GM12878 (cell line): ENCODE measurements around the gene ARHGEF17. TPM values are rescaled to one million over a fixed set of nuclear protein-coding genes. Genes with fewer than 3 reads are reported as not detected.

Source experiments
- FOXM1 ChIP-seq: IDR thresholded peaks from 2 replicates; pipeline ENCODE4 v1.6.1; 2012; ENCODE audit warnings: low read depth, mild to moderate bottlenecking, inconsistent platforms, low read length, moderate library complexity
- ZBTB40 ChIP-seq: fragments of 450-650 bp; IDR thresholded peaks from 2 replicates; pipeline ENCODE4 v1.6.1; 2016; ENCODE audit warnings: mild to moderate bottlenecking, moderate library complexity, borderline replicate concordance
- polyA plus RNA-seq, 11 experiments: library from polyadenylated mRNA; depleted of rRNA in 4 of 11; unstranded in 6 of 11; stranded (reverse) in 5 of 11; fragments of >200 nt; fragmentation: Nextera tagmentation in 4 of 11; fragmentation: Illumina TruSeq in 1 of 11; extraction: Ambion mirVana in 4 of 11; extraction: Trizol in 1 of 11; gene quantifications; 1 replicate in 1 of 11; 2 replicates in 10 of 11; pipeline versions ENCODE4 v1.2.1 to v1.2.3, GENCODE V29; 2011 to 2016; ENCODE audit warnings: inconsistent platforms in 2 of 11, missing spikeins in 2 of 11, low read depth in 1 of 11
- total RNA-seq, 4 experiments: library from RNA; depleted of rRNA in 3 of 4; stranded (reverse); fragments of >200 nt in 3 of 4; fragmentation: Illumina TruSeq in 1 of 4; extraction: Trizol in 1 of 4; gene quantifications; 2 replicates each; pipeline versions ENCODE4 v1.2.1 to v1.2.3, GENCODE V29; 2013 to 2021
- TF ChIP-seq, protein P1 (sequence below): fragments of 450-650 bp; IDR thresholded peaks from 2 replicates; pipeline ENCODE4 v1.6.1; 2017; ENCODE audit warnings: mild to moderate bottlenecking, moderate library complexity

ARHGEF17 gene
- total and polyA plus RNA-seq, 10 of the 15 experiments (the other 5 are each of a cell fraction or from before 2014, with no cell fraction given) = 0.15 to 11.0 (median 1.7) TPM

- TF ChIP-seq ZBTB40 (no peak), FOXM1 (no peak)
- TF ChIP-seq, protein P1, sequence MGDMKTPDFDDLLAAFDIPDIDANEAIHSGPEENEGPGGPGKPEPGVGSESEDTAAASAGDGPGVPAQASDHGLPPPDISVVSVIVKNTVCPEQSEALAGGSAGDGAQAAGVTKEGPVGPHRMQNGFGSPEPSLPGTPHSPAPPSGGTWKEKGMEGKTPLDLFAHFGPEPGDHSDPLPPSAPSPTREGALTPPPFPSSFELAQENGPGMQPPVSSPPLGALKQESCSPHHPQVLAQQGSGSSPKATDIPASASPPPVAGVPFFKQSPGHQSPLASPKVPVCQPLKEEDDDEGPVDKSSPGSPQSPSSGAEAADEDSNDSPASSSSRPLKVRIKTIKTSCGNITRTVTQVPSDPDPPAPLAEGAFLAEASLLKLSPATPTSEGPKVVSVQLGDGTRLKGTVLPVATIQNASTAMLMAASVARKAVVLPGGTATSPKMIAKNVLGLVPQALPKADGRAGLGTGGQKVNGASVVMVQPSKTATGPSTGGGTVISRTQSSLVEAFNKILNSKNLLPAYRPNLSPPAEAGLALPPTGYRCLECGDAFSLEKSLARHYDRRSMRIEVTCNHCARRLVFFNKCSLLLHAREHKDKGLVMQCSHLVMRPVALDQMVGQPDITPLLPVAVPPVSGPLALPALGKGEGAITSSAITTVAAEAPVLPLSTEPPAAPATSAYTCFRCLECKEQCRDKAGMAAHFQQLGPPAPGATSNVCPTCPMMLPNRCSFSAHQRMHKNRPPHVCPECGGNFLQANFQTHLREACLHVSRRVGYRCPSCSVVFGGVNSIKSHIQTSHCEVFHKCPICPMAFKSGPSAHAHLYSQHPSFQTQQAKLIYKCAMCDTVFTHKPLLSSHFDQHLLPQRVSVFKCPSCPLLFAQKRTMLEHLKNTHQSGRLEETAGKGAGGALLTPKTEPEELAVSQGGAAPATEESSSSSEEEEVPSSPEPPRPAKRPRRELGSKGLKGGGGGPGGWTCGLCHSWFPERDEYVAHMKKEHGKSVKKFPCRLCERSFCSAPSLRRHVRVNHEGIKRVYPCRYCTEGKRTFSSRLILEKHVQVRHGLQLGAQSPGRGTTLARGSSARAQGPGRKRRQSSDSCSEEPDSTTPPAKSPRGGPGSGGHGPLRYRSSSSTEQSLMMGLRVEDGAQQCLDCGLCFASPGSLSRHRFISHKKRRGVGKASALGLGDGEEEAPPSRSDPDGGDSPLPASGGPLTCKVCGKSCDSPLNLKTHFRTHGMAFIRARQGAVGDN = no peak
- TF ChIP-seq, all 136 proteins: peak for 0
Measured at GRCh38 chr11:73359341-73359740, 51.3 kb downstream of the ARHGEF17 start (continued).
